ENCODE results near the gene CAGE1.
"Not testable (repeated sequence)": the region's sequence is repeated elsewhere in the genome, so short reads cannot be mapped to it uniquely, and the experiment has no call there.

CAGE1 gene

GRCh38 chr6:7334685-7335084 is 54.9 kb downstream of the CAGE1 start:
- DNase-seq = no peak

- no peak for DNase-seq
These were observed 57.3 kb downstream of the CAGE1 start for GRCh38 chr6:7332090-7332745.

- no peak for DNase-seq
These were observed 58.1 kb downstream of the CAGE1 start for GRCh38 chr6:7331452-7331851.

GRCh38 chr6:7328243-7328642 is 61.3 kb downstream of the CAGE1 start:
- no peak for DNase-seq

- no peak for DNase-seq
These were observed 63.8 kb downstream of the CAGE1 start for GRCh38 chr6:7325750-7326149.

GRCh38 chr6:7324520-7324919 is 65.0 kb downstream of the CAGE1 start:
- DNase-seq = no peak

- no peak for DNase-seq
These were observed 66.5 kb downstream of the CAGE1 start for GRCh38 chr6:7323074-7323473.

GRCh38 chr6:7321866-7322265 is 67.7 kb downstream of the CAGE1 start:
- not testable (repeated sequence) for DNase-seq

GRCh38 chr6:7319406-7319805 is 70.1 kb downstream of the CAGE1 start:
- not testable (repeated sequence) for DNase-seq

GRCh38 chr6:7317538-7317937 is 72.0 kb downstream of the CAGE1 start:
- DNase-seq = no peak

GRCh38 chr6:7316658-7317533 is 72.6 kb downstream of the CAGE1 start:
- no peak for DNase-seq

- DNase-seq = no peak
These were observed 73.6 kb downstream of the CAGE1 start for GRCh38 chr6:7315948-7316365.

- DNase-seq = not testable (repeated sequence)
These were observed 74.2 kb downstream of the CAGE1 start for GRCh38 chr6:7315087-7315947.

GRCh38 chr6:7314414-7314813 is 75.1 kb downstream of the CAGE1 start:
- no peak for DNase-seq

- DNase-seq = no peak
These were observed 75.9 kb downstream of the CAGE1 start for GRCh38 chr6:7313505-7314165.

- peak; percentile 95 for DNase-seq
These were observed 76.7 kb downstream of the CAGE1 start, which contains the start of gene SSR1 for GRCh38 chr6:7312616-7313504. TSS of gene SSR1 (minus strand) at chr6:7313199. CDS start at chr6:7313120, 79 bp downstream.

GRCh38 chr6:7311917-7312615 is 77.5 kb downstream of the CAGE1 start:
- DNase-seq = no peak

GRCh38 chr6:7311176-7311575 is 78.4 kb downstream of the CAGE1 start:
- no peak for DNase-seq

GRCh38 chr6:7309050-7309449 is 80.5 kb downstream of the CAGE1 start:
- DNase-seq = no peak

GRCh38 chr6:7307533-7307932 is 82.0 kb downstream of the CAGE1 start:
- DNase-seq = no peak

GRCh38 chr6:7304821-7305220 is 84.7 kb downstream of the CAGE1 start:
- DNase-seq = no peak

All from activated CD4-positive, CD25-positive, alpha-beta regulatory T cell treated with anti-CD3 and anti-CD28 coated beads, Interleukin-2, amount 50 U/mL, for 72 hours (primary cell).